ENCODE data around the gene DERL3. TPM values are rescaled to one million over a fixed set of nuclear protein-coding genes. Genes with fewer than 3 reads are reported as not detected.

DERL3 gene
- total and polyA plus RNA-seq, 2 of the 13 experiments (the other 11 are each of a cell fraction or from before 2014, with no cell fraction given) = not detected

DNA sequence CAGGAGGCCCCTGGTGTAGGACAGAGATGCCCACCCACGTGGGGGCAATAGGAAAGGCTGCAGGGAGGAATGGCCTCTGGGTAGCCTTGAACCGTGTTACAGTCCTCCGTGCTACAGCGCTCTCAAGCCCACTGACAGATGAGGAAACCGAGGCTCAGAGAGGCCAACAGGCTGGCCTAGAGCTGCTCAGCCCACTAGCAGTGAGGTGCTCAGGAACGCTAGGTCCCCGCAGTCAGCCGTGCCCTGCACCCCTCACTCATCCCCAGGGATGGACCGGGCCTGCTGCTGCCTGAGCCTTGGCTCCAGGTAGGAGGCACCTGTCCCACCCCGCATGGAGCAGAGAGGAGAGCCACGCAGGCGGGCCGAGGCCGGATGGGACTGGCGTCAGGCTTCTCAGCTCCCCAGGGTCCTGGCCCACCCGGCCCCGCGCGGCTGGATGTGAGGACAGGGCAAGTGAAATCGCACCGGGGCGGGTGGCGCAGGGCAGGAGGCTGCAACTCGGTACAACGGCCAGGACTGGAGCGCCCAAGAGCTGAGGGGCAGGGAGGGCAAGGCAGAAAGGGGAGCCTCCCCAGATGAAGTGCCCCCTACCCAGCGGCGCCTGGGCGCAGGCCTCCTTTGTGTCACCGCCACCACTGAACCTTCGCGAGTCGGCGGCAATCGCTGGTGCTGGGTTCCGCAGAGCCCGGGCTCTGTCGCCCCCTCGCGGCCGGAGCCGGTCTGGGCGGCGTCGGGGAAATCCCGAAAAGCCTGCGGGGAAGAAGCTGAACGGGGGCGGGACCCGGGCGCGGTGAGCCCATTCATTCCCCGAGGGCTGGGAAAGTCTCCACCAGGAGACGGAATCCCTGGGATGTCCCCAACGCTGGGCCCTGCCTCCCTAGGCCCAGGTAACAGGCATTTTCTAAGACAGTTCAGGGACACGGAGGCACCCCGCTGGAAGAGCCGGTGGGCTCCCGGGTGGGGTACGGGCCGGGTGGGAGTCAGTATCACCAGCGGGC, 10.5 kb upstream of the DERL3 start (continued):
- TF ChIP-seq, protein P1, sequence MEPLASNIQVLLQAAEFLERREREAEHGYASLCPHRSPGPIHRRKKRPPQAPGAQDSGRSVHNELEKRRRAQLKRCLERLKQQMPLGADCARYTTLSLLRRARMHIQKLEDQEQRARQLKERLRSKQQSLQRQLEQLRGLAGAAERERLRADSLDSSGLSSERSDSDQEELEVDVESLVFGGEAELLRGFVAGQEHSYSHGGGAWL (CRISPR knock-in tag; IDR thresholded peaks at IDR 0.05) = peak; percentile 68; the same call in 1 of the 2 replicates
- TF ChIP-seq NKX3-1 (CRISPR knock-in tag; IDR thresholded peaks at IDR 0.05) (no peak), ZNF749 (CRISPR knock-in tag; IDR thresholded peaks at IDR 0.05; ENCODE audit: borderline replicate concordance) (no peak), MXD4 (CRISPR knock-in tag; IDR thresholded peaks at IDR 0.05) (0 out of 2 replicates have a peak, but pooled peaks have one; percentile 49), MBD4 (IDR thresholded peaks at IDR 0.05; ENCODE audit: borderline replicate concordance, low read length) (no peak), RBM22 (optimal IDR thresholded peaks at IDR 0.05; ENCODE audit: low read length) (no peak), PLRG1 (conservative IDR thresholded peaks at IDR 0.05) (no peak), ZNF33B (CRISPR knock-in tag; IDR thresholded peaks at IDR 0.05) (no peak), PHF20 (CRISPR knock-in tag; IDR thresholded peaks at IDR 0.05) (0 out of 2 replicates have a peak, but pooled peaks have one; percentile 28), NBN (conservative IDR thresholded peaks at IDR 0.05) (no peak), SP4 (CRISPR knock-in tag; IDR thresholded peaks at IDR 0.05) (no peak), NR2F2 (IDR thresholded peaks at IDR 0.05; ENCODE audit: borderline replicate concordance, low read depth) (no peak), TCF7L2 (IDR thresholded peaks at IDR 0.05; ENCODE audit: low read depth, low read length) (no peak), HMGA1 (CRISPR knock-in tag; conservative IDR thresholded peaks at IDR 0.05) (no peak), NCOA2 (CRISPR knock-in tag; IDR thresholded peaks at IDR 0.05) (peak; percentile 36), ZSCAN20 (CRISPR knock-in tag; IDR thresholded peaks at IDR 0.05; ENCODE audit: borderline replicate concordance) (no peak; the same call in 1 of the 2 replicates), MIER3 (CRISPR knock-in tag; IDR thresholded peaks at IDR 0.05; ENCODE audit: borderline replicate concordance) (no peak), ISX (CRISPR knock-in tag; conservative IDR thresholded peaks at IDR 0.05) (no peak), ZNF446 (CRISPR knock-in tag; IDR thresholded peaks at IDR 0.05) (no peak), GATAD1 (CRISPR knock-in tag; IDR thresholded peaks at IDR 0.05) (peak; percentile 66; the same call in 1 of the 2 replicates)
- TF ChIP-seq, protein P2, sequence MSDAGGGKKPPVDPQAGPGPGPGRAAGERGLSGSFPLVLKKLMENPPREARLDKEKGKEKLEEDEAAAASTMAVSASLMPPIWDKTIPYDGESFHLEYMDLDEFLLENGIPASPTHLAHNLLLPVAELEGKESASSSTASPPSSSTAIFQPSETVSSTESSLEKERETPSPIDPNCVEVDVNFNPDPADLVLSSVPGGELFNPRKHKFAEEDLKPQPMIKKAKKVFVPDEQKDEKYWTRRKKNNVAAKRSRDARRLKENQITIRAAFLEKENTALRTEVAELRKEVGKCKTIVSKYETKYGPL (CRISPR knock-in tag; IDR thresholded peaks at IDR 0.05) = no peak
- TF ChIP-seq, protein P3, sequence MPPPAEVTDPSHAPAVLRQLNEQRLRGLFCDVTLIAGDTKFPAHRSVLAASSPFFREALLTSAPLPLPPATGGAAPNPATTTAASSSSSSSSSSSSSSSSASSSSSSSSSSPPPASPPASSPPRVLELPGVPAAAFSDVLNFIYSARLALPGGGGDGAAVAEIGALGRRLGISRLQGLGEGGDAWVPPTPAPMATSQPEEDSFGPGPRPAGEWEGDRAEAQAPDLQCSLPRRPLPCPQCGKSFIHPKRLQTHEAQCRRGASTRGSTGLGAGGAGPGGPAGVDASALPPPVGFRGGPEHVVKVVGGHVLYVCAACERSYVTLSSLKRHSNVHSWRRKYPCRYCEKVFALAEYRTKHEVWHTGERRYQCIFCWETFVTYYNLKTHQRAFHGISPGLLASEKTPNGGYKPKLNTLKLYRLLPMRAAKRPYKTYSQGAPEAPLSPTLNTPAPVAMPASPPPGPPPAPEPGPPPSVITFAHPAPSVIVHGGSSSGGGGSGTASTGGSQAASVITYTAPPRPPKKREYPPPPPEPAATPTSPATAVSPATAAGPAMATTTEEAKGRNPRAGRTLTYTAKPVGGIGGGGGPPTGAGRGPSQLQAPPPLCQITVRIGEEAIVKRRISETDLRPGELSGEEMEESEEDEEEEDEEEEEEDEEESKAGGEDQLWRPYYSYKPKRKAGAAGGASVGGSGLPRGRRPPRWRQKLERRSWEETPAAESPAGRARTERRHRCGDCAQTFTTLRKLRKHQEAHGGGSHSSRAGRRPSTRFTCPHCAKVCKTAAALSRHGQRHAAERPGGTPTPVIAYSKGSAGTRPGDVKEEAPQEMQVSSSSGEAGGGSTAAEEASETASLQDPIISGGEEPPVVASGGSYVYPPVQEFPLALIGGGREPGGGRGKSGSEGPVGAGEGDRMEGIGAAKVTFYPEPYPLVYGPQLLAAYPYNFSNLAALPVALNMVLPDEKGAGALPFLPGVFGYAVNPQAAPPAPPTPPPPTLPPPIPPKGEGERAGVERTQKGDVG (CRISPR knock-in tag; IDR thresholded peaks at IDR 0.05; ENCODE audit: borderline replicate concordance) = 0 out of 2 replicates have a peak, but pooled peaks have one; percentile 19
- TF ChIP-seq, protein P4, sequence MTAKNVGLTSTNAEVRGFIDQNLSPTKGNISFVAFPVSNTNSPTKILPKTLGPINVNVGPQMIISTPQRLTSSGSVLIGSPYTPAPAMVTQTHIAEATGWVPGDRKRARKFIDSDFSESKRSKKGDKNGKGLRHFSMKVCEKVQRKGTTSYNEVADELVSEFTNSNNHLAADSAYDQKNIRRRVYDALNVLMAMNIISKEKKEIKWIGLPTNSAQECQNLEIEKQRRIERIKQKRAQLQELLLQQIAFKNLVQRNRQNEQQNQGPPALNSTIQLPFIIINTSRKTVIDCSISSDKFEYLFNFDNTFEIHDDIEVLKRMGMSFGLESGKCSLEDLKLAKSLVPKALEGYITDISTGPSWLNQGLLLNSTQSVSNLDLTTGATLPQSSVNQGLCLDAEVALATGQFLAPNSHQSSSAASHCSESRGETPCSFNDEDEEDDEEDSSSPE (CRISPR knock-in tag; IDR thresholded peaks at IDR 0.05) = peak; percentile 74
- TF ChIP-seq, protein P5, sequence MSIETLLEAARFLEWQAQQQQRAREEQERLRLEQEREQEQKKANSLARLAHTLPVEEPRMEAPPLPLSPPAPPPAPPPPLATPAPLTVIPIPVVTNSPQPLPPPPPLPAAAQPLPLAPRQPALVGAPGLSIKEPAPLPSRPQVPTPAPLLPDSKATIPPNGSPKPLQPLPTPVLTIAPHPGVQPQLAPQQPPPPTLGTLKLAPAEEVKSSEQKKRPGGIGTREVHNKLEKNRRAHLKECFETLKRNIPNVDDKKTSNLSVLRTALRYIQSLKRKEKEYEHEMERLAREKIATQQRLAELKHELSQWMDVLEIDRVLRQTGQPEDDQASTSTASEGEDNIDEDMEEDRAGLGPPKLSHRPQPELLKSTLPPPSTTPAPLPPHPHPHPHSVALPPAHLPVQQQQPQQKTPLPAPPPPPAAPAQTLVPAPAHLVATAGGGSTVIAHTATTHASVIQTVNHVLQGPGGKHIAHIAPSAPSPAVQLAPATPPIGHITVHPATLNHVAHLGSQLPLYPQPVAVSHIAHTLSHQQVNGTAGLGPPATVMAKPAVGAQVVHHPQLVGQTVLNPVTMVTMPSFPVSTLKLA (IDR thresholded peaks at IDR 0.05) = no peak
